Spleen (tissue), 7 donors: ENCODE results near the gene YIPF1.

ENCODE experiments used
- POLR2AphosphoS5 ChIP-seq, 3 donors: sonication (generic); formaldehyde crosslinking; IDR thresholded peaks; one replicate each; pipeline ENCODE4 v1.5.1; 2017; ENCODE audit warnings: antibody characterized with exemption in 3 of 3
- TF ChIP-seq, protein P1 (sequence below), 11 experiments: fragments of 200-600 bp in 7 of 11; fragments of 450-650 bp in 4 of 11; sonication (generic) in 4 of 11; IDR thresholded peaks in 8 of 11; conservative IDR thresholded peaks in 3 of 11; 1 replicate in 7 of 11; 2 replicates in 4 of 11; pipeline versions ENCODE4 v1.4.0 to v1.8.0; 2016 to 2021; ENCODE audit warnings: antibody characterized with exemption in 11 of 11, inconsistent platforms in 4 of 11, mild to moderate bottlenecking in 1 of 11
- donor health status: DM: no; HTN: no; CAD: no; lungs with moderate emphysema.
- donor health status: DM: no; HTN: no; CAD: no.
- donor health status: DM: no; HTN: no; CAD: no.

- TF ChIP-seq, protein P1, sequence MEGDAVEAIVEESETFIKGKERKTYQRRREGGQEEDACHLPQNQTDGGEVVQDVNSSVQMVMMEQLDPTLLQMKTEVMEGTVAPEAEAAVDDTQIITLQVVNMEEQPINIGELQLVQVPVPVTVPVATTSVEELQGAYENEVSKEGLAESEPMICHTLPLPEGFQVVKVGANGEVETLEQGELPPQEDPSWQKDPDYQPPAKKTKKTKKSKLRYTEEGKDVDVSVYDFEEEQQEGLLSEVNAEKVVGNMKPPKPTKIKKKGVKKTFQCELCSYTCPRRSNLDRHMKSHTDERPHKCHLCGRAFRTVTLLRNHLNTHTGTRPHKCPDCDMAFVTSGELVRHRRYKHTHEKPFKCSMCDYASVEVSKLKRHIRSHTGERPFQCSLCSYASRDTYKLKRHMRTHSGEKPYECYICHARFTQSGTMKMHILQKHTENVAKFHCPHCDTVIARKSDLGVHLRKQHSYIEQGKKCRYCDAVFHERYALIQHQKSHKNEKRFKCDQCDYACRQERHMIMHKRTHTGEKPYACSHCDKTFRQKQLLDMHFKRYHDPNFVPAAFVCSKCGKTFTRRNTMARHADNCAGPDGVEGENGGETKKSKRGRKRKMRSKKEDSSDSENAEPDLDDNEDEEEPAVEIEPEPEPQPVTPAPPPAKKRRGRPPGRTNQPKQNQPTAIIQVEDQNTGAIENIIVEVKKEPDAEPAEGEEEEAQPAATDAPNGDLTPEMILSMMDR (IDR thresholded peaks at IDR 0.05 in 8 of 11, conservative IDR thresholded peaks at IDR 0.05 in 3 of 11): no peak
- no peak for TF ChIP-seq POLR2AphosphoS5 (IDR thresholded peaks at IDR 0.05)
Observed at GRCh38 chr1:53862507-53862906, 27.1 kb downstream of the YIPF1 start.
